ENCODE measurements around the gene ASB3.

GRCh38 chr2:53668624-53669026, 118.1 kb downstream of the ASB3 start:
- TF ChIP-seq POLR2A (IDR thresholded peaks at IDR 0.05) (no peak), CTCF (IDR thresholded peaks at IDR 0.05) (no peak)

Measured in thyroid gland (tissue), 4 donors.